ENCODE results near the gene CD70. TPM values are rescaled to one million over a fixed set of nuclear protein-coding genes. Genes with fewer than 3 reads are reported as not detected.
"Not testable (repeated sequence)": the region's sequence is repeated elsewhere in the genome, so short reads cannot be mapped to it uniquely, and the experiment has no call there.

Gene CD70
- total RNA-seq, result not detected

DNA sequence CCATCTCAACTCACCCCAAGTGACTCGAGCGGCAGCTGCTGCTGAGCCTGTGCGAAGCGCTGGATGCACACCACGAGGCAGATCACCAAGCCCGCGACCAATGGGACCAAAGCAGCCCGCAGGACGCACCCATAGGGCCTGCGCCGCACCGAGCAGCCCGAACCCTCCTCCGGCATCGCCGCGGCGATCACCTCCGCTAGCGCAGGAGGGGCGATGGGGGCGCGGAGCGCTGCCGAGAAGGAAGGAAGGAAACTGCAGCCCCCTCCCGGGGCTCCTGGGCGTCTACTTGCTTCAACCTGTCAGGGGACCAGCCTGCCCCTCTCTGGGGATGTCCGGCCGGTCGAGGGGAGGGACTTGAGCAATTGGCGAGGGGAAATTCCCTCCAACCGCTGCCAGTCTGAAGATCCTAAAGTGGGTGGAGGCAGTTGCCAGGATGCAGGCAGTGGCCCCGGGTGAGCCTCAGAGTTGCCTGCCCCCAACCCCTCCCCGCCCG is at the start of gene CD70:
TSS of gene CD70 (minus strand) at position 324 of the 493 bp plus-strand sequence. CDS start at position 176, 148 bp downstream.
- no peak within 1 kb of the TSS for H3K27ac ChIP-seq
- H3K27me3 ChIP-seq (replicated peaks; ENCODE audit: insufficient read depth), result peaks cover 6% of the 10 kb centered on the region
- DNase-seq (ENCODE audit: low spot score) (no peak), ATAC-seq (ENCODE audit: insufficient number of reproducible peaks, low FRiP score, low read depth) (no peak)
- TF ChIP-seq, protein P1, sequence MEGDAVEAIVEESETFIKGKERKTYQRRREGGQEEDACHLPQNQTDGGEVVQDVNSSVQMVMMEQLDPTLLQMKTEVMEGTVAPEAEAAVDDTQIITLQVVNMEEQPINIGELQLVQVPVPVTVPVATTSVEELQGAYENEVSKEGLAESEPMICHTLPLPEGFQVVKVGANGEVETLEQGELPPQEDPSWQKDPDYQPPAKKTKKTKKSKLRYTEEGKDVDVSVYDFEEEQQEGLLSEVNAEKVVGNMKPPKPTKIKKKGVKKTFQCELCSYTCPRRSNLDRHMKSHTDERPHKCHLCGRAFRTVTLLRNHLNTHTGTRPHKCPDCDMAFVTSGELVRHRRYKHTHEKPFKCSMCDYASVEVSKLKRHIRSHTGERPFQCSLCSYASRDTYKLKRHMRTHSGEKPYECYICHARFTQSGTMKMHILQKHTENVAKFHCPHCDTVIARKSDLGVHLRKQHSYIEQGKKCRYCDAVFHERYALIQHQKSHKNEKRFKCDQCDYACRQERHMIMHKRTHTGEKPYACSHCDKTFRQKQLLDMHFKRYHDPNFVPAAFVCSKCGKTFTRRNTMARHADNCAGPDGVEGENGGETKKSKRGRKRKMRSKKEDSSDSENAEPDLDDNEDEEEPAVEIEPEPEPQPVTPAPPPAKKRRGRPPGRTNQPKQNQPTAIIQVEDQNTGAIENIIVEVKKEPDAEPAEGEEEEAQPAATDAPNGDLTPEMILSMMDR (IDR thresholded peaks at IDR 0.05), result no peak
- peak within 1 kb of the TSS; percentile 51 for H3K4me3 ChIP-seq
- no peaks in the 10 kb centered on the region for H3K9me3 ChIP-seq
- no peaks in the 10 kb centered on the region for H3K36me3 ChIP-seq
- H3K4me1 ChIP-seq (ENCODE audit: control insufficient read depth in 1 of 2, low read depth in 2 of 2), result peaks cover 7 to 10% of the 10 kb centered on the region in 2 donors

DNA sequence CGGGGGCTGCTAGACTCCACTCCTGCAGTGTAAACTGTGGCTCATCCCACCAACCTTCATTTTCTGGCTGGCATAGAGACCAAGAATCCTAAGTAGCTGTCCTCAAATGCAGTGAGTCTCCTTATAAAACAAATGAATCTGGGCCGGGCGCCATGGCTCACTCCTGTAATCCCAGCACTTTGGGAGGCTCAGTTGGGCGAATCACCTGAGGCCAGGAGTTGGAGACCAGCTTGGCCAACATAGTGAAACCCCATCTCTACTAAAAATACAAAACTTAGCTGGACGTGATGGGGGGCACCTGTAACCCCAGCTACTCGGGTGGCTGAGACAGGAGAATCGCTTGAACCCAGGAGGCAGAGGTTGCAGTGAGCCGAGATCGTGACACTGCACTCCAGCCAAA is 49.4 kb upstream of the CD70 start:
- not testable (repeated sequence) for DNase-seq (ENCODE audit: low spot score); H3K27ac ChIP-seq; H3K4me1 ChIP-seq (ENCODE audit: control insufficient read depth in 1 of 2, low read depth in 2 of 2); H3K27me3 ChIP-seq (replicated peaks; ENCODE audit: insufficient read depth); H3K4me3 ChIP-seq; H3K9me3 ChIP-seq; ATAC-seq (ENCODE audit: insufficient number of reproducible peaks, low FRiP score, low read depth); H3K36me3 ChIP-seq

- Histone ChIP-seq H3K27ac (no peak overlapping the region), H3K9me3 (no peaks in the 10 kb centered on the region), H3K4me3 (no peak overlapping the region), H3K36me3 (no peaks in the 10 kb centered on the region), H3K27me3 (replicated peaks; ENCODE audit: insufficient read depth) (no peaks in the 10 kb centered on the region), H3K4me1 (ENCODE audit: control insufficient read depth in 1 of 2, low read depth in 2 of 2) (no peaks in the 10 kb centered on the region)
- no peak for ATAC-seq (ENCODE audit: insufficient number of reproducible peaks, low FRiP score, low read depth)
- no peak for DNase-seq (ENCODE audit: low spot score)
- TF ChIP-seq, protein P1 (IDR thresholded peaks at IDR 0.05), result no peak
Observed at GRCh38 chr19:6639439-6639838, 48.5 kb upstream of the CD70 start.

DNA sequence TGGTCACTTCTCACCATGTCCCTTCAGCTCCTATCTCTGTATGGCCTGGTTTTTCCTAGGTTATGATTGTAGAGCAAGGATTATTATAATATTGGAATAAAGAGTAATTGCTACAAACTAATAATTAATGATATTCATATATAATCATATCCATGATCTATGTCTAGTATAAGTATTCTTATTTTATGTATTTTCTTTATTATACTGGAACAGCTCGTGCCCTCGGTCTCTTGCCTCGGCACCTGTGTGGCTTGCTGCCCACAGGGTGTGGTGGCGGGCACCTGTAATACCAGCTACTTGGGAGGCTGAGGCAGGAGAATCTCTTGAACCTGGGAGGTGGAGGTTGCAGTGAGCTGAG is 42.5 kb upstream of the CD70 start:
- not testable (repeated sequence) for H3K27ac ChIP-seq; H3K27me3 ChIP-seq (replicated peaks; ENCODE audit: insufficient read depth); ATAC-seq (ENCODE audit: insufficient number of reproducible peaks, low FRiP score, low read depth); H3K4me3 ChIP-seq; H3K9me3 ChIP-seq; H3K4me1 ChIP-seq (ENCODE audit: control insufficient read depth in 1 of 2, low read depth in 2 of 2); DNase-seq (ENCODE audit: low spot score); H3K36me3 ChIP-seq

DNA sequence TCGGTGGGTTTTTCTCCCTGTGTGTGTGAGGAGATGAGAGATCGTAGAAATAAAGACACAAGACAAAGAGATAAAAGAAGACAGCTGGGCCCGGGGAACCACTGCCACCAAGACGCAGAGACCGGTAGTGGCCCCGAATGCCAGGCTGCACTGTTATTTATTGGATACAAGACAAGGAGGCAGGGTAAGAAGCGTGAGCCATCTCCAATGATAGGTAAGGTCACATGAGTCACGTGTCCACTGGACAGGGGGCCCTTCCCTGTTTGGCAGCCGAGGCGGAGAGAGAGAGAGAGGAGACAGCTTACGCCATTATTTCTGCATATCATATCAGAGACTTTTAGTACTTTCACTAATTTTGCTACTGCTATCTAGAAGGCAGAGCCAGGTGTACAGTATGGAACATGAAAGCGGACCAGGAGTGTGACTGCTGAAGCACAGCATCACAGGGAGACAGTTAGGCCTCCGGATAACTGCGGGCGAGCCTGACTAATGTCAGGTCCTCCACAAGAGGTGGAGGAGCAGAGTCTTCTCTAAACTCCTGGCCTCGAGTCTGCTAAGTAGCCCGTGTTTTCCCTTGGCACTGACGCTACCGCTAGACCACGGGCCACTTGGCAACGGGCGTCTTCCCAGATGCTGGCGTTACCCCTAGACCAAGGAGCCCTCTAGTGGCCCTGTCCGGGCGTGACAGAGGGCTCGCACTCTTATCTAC is 42.0 kb upstream of the CD70 start:
- H3K36me3 ChIP-seq; H3K27me3 ChIP-seq (replicated peaks; ENCODE audit: insufficient read depth); H3K27ac ChIP-seq; H3K9me3 ChIP-seq; H3K4me3 ChIP-seq; H3K4me1 ChIP-seq (ENCODE audit: control insufficient read depth in 1 of 2, low read depth in 2 of 2); ATAC-seq (ENCODE audit: insufficient number of reproducible peaks, low FRiP score, low read depth): not testable (repeated sequence)
- DNase-seq (ENCODE audit: low spot score), result peak; percentile 4
- TF ChIP-seq, protein P1 (IDR thresholded peaks at IDR 0.05), result peak; percentile 35

GRCh38 chr19:6632002-6632621 is 41.2 kb upstream of the CD70 start:
- H3K9me3 ChIP-seq, result no peaks in the 10 kb centered on the region
- TF ChIP-seq, protein P1 (IDR thresholded peaks at IDR 0.05), result peak; percentile 83
- no peaks in the 10 kb centered on the region for H3K27me3 ChIP-seq (replicated peaks; ENCODE audit: insufficient read depth)
- DNase-seq (ENCODE audit: low spot score) (peak; percentile 45), ATAC-seq (ENCODE audit: insufficient number of reproducible peaks, low FRiP score, low read depth) (peak; percentile 36)
- no peak overlapping the region for H3K4me3 ChIP-seq
- H3K4me1 ChIP-seq (ENCODE audit: control insufficient read depth in 1 of 2, low read depth in 2 of 2), result no peaks in the 10 kb centered on the region
- no peaks in the 10 kb centered on the region for H3K36me3 ChIP-seq
- no peak overlapping the region for H3K27ac ChIP-seq
